ENCODE results near the gene TPI1. TPM values are rescaled to one million over a fixed set of nuclear protein-coding genes. Genes with fewer than 3 reads are reported as not detected.

Gene TPI1
- total and polyA plus RNA-seq, 4 donors = 190 to 547 (median 396) TPM

GRCh38 chr12:6894321-6894720 is 27.0 kb downstream of the TPI1 start:
- no peak for DNase-seq (ENCODE audit: low spot score)
- Histone ChIP-seq H3K9me3 (ENCODE audit: control insufficient read depth in 4 of 4, low read length in 3 of 4) (no peaks in the 10 kb centered on the region), H3K27me3 (ENCODE audit: control insufficient read depth in 4 of 4, insufficient read depth in 4 of 4, low read length in 3 of 4) (no peaks in the 10 kb centered on the region), H3K9ac (ENCODE audit: low read depth in 1 of 2, low read length in 2 of 2) (no peak overlapping the region), H3K4me3 (ENCODE audit: low read depth in 1 of 3, low read length in 3 of 3) (no peak overlapping the region), H3K4me1 (ENCODE audit: control insufficient read depth in 4 of 4, insufficient read depth in 4 of 4, low read length in 3 of 4) (peaks cover 2 to 10% (median 8%) of the 10 kb centered on the region in 4 donors), H3K27ac (ENCODE audit: low read depth in 1 of 2, low read length in 2 of 2) (no peak overlapping the region), H3K36me3 (ENCODE audit: control insufficient read depth in 4 of 4, insufficient read depth in 3 of 4, low read depth in 1 of 4, low read length in 3 of 4) (no peaks in the 10 kb centered on the region)
- WGBS = 92% methylated on average over 3 of the region's 3 CpGs
- TF ChIP-seq CTCF (IDR thresholded peaks at IDR 0.05; ENCODE audit: low read depth, low read length, missing input control) = no peak

- Histone ChIP-seq H3K9me3 (ENCODE audit: control insufficient read depth in 4 of 4, low read length in 3 of 4) (no peaks in the 10 kb centered on the region), H3K27me3 (ENCODE audit: control insufficient read depth in 4 of 4, insufficient read depth in 4 of 4, low read length in 3 of 4) (no peaks in the 10 kb centered on the region), H3K36me3 (ENCODE audit: control insufficient read depth in 4 of 4, insufficient read depth in 3 of 4, low read depth in 1 of 4, low read length in 3 of 4) (no peaks in the 10 kb centered on the region), H3K4me1 (ENCODE audit: control insufficient read depth in 4 of 4, insufficient read depth in 4 of 4, low read length in 3 of 4) (no peaks in the 10 kb centered on the region), H3K4me3 (ENCODE audit: low read depth in 1 of 3, low read length in 3 of 3) (no peak overlapping the region), H3K27ac (ENCODE audit: low read depth in 1 of 2, low read length in 2 of 2) (no peak overlapping the region), H3K9ac (ENCODE audit: low read depth in 1 of 2, low read length in 2 of 2) (no peak overlapping the region)
- WGBS = 94% methylated on average over 6 of the region's 6 CpGs
- no peak for DNase-seq (ENCODE audit: low spot score)
- TF ChIP-seq CTCF (IDR thresholded peaks at IDR 0.05; ENCODE audit: low read depth, low read length, missing input control) = no peak
- TF ChIP-seq SP1 (IDR thresholded peaks at IDR 0.05) = no peak
- TF ChIP-seq HNF4G (IDR thresholded peaks at IDR 0.05) = no peak
- no peak for TF ChIP-seq FOXA1 (IDR thresholded peaks at IDR 0.05)
- no peak for TF ChIP-seq EGR1 (IDR thresholded peaks at IDR 0.05; ENCODE audit: low read depth in 2 of 2)
- TF ChIP-seq RAD21 (IDR thresholded peaks at IDR 0.05) = no peak
Observed at GRCh38 chr12:6896846-6897435, 29.6 kb downstream of the TPI1 start.

GRCh38 chr12:6899427-6899826 is 32.1 kb downstream of the TPI1 start:
- H3K9ac ChIP-seq (ENCODE audit: low read depth in 1 of 2, low read length in 2 of 2) = no peak overlapping the region
- 77% methylated on average over 5 of the region's 5 CpGs for WGBS
- H3K9me3 ChIP-seq (ENCODE audit: control insufficient read depth in 4 of 4, low read length in 3 of 4) = no peaks in the 10 kb centered on the region
- no peaks in the 10 kb centered on the region for H3K27me3 ChIP-seq (ENCODE audit: control insufficient read depth in 4 of 4, insufficient read depth in 4 of 4, low read length in 3 of 4)
- H3K4me3 ChIP-seq (ENCODE audit: low read depth in 1 of 3, low read length in 3 of 3) = no peak overlapping the region
- H3K27ac ChIP-seq (ENCODE audit: low read depth in 1 of 2, low read length in 2 of 2) = no peak overlapping the region
- no peak for DNase-seq (ENCODE audit: low spot score)
- peaks cover 0 to 3% (median 2%) of the 10 kb centered on the region in 4 donors for H3K4me1 ChIP-seq (ENCODE audit: control insufficient read depth in 4 of 4, insufficient read depth in 4 of 4, low read length in 3 of 4)
- no peaks in the 10 kb centered on the region for H3K36me3 ChIP-seq (ENCODE audit: control insufficient read depth in 4 of 4, insufficient read depth in 3 of 4, low read depth in 1 of 4, low read length in 3 of 4)
- TF ChIP-seq RXRA (IDR thresholded peaks at IDR 0.05) (no peak), HNF4G (IDR thresholded peaks at IDR 0.05) (no peak), REST (IDR thresholded peaks at IDR 0.05) (no peak), SP1 (IDR thresholded peaks at IDR 0.05) (no peak), CTCF (IDR thresholded peaks at IDR 0.05; ENCODE audit: low read depth, low read length, missing input control) (no peak), GABPA (IDR thresholded peaks at IDR 0.05 in 1 of 2, conservative IDR thresholded peaks at IDR 0.05 in 1 of 2) (no peak), YY1 (IDR thresholded peaks at IDR 0.05) (no peak), ATF3 (IDR thresholded peaks at IDR 0.05) (no peak), MAX (IDR thresholded peaks at IDR 0.05) (no peak), TAF1 (conservative IDR thresholded peaks at IDR 0.05) (no peak), JUND (IDR thresholded peaks at IDR 0.05) (no peak), RAD21 (IDR thresholded peaks at IDR 0.05) (no peak)

Measured in liver (tissue), 9 donors.